ENCODE measurements around the gene ADGRV1.

DNA sequence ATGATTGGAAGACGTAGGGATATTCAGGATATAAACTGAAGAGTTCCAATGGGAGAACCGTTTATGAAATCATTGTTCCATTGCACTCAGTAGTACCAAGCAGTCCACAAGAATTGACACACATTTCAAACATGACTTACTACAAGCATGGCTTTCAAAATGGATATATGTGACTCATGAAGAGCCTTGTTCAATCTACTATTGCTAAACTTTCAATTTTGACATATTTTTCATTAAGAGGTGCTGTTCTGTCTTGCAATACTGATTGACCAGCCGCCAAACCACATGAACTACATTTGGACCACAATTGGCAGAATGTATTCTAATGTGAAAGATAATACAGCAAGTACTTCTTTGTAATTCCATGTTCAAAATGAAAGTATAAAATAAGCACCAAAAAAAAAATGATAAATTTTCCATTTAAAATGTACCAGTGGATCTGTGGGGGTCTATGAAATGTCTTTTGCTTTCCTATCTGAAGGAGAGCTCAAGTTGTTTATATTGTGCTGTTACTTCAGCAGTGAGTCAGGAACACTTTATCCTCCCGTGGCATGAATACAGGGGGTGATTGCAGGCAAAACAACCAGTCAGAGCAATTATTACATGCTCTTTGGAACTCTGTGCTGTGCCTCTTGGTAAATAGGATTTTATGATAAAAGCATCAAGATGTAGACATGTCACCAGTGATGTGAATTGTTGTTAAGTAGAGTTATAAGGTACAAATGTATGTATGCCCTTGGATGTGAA, 458.5 kb downstream of the ADGRV1 start:
- no peak for TF ChIP-seq JUND (IDR thresholded peaks at IDR 0.05)
- no peak for TF ChIP-seq MXI1 (IDR thresholded peaks at IDR 0.05; ENCODE audit: low read depth, low read length)
- no peak for TF ChIP-seq EP300 (IDR thresholded peaks at IDR 0.05; ENCODE audit: borderline replicate concordance in 1 of 2, low read depth in 1 of 2, low read length in 1 of 2)
- TF ChIP-seq, protein P1, sequence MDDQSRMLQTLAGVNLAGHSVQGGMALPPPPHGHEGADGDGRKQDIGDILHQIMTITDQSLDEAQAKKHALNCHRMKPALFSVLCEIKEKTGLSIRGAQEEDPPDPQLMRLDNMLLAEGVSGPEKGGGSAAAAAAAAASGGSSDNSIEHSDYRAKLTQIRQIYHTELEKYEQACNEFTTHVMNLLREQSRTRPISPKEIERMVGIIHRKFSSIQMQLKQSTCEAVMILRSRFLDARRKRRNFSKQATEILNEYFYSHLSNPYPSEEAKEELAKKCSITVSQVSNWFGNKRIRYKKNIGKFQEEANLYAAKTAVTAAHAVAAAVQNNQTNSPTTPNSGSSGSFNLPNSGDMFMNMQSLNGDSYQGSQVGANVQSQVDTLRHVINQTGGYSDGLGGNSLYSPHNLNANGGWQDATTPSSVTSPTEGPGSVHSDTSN (IDR thresholded peaks at IDR 0.05) = no peak
- TF ChIP-seq RAD21 (IDR thresholded peaks at IDR 0.05; ENCODE audit: low read length) = no peak
- TF ChIP-seq RCOR1 (IDR thresholded peaks at IDR 0.05; ENCODE audit: low read length) = no peak
- TF ChIP-seq, protein P2, sequence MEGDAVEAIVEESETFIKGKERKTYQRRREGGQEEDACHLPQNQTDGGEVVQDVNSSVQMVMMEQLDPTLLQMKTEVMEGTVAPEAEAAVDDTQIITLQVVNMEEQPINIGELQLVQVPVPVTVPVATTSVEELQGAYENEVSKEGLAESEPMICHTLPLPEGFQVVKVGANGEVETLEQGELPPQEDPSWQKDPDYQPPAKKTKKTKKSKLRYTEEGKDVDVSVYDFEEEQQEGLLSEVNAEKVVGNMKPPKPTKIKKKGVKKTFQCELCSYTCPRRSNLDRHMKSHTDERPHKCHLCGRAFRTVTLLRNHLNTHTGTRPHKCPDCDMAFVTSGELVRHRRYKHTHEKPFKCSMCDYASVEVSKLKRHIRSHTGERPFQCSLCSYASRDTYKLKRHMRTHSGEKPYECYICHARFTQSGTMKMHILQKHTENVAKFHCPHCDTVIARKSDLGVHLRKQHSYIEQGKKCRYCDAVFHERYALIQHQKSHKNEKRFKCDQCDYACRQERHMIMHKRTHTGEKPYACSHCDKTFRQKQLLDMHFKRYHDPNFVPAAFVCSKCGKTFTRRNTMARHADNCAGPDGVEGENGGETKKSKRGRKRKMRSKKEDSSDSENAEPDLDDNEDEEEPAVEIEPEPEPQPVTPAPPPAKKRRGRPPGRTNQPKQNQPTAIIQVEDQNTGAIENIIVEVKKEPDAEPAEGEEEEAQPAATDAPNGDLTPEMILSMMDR (IDR thresholded peaks at IDR 0.05) = no peak
- TF ChIP-seq, protein P3, sequence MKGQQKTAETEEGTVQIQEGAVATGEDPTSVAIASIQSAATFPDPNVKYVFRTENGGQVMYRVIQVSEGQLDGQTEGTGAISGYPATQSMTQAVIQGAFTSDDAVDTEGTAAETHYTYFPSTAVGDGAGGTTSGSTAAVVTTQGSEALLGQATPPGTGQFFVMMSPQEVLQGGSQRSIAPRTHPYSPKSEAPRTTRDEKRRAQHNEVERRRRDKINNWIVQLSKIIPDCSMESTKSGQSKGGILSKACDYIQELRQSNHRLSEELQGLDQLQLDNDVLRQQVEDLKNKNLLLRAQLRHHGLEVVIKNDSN (IDR thresholded peaks at IDR 0.05; ENCODE audit: borderline replicate concordance, low read depth) = no peak

Data from SK-N-SH (cell line).